Stimulated activated CD8-positive, alpha-beta memory T cell treated with anti-CD3 and anti-CD28 coated beads, Interleukin-7, amount 100 ng/mL, for 48 hours (primary cell): ENCODE measurements around the gene SPATA9.
A peak's percentile ranks its signal among the peaks of the same experiment; 100 is the strongest.
"Not testable (repeated sequence)": the region's sequence is repeated elsewhere in the genome, so short reads cannot be mapped to it uniquely, and the experiment has no call there.

Source experiments
- DNase-seq, 2 donors: peaks; one replicate each; pipeline ENCODE4 v3.0.0-alpha.2; 2020; ENCODE audit warnings: low read depth in 1 of 2; ENCODE audit errors: extremely low read depth in 1 of 2

Gene SPATA9

GRCh38 chr5:95647886-95648860 lies 34.6 kb downstream of the SPATA9 start:
- no peak for DNase-seq

GRCh38 chr5:95646569-95647431 lies 36.0 kb downstream of the SPATA9 start, which contains the start of gene RFESD:
Gene RFESD (plus strand): TSS chr5:95646777. CDS start chr5:95652272, 5,495 bp downstream.
- DNase-seq, result peak; percentile 94

GRCh38 chr5:95646226-95646568 lies 36.6 kb downstream of the SPATA9 start:
- DNase-seq, result not testable (repeated sequence)

GRCh38 chr5:95644351-95645042 lies 38.3 kb downstream of the SPATA9 start:
- no peak for DNase-seq

- DNase-seq, result no peak
These were observed 39.6 kb downstream of the SPATA9 start for GRCh38 chr5:95643152-95643551.

GRCh38 chr5:95641741-95642220 lies 41.0 kb downstream of the SPATA9 start:
- no peak for DNase-seq

- no peak for DNase-seq
These were observed 44.2 kb downstream of the SPATA9 start for GRCh38 chr5:95638632-95639031.

- DNase-seq, result no peak
These were observed 48.7 kb downstream of the SPATA9 start for GRCh38 chr5:95634081-95634480.

- DNase-seq, result no peak
These were observed 49.1 kb downstream of the SPATA9 start for GRCh38 chr5:95633671-95634070.

GRCh38 chr5:95632942-95633341 lies 49.8 kb downstream of the SPATA9 start:
- not testable (repeated sequence) for DNase-seq

- peak; percentile 11 to 73 for DNase-seq
These were observed 50.7 kb downstream of the SPATA9 start for GRCh38 chr5:95631991-95632675.

- DNase-seq, result no peak
These were observed 51.4 kb downstream of the SPATA9 start for GRCh38 chr5:95631255-95631958.

GRCh38 chr5:95630394-95630917 lies 52.3 kb downstream of the SPATA9 start:
- no peak for DNase-seq

- DNase-seq, result no peak
These were observed 53.9 kb downstream of the SPATA9 start for GRCh38 chr5:95628933-95629332.

GRCh38 chr5:95627971-95628810 lies 54.6 kb downstream of the SPATA9 start:
- DNase-seq, result no peak

GRCh38 chr5:95626701-95627100 lies 56.1 kb downstream of the SPATA9 start:
- DNase-seq, result no peak

GRCh38 chr5:95624368-95624767 lies 58.4 kb downstream of the SPATA9 start:
- no peak for DNase-seq

GRCh38 chr5:95623706-95624105 lies 59.1 kb downstream of the SPATA9 start:
- no peak for DNase-seq
